ACC112 (cell line): ENCODE results near the gene RAC3.

Experiments
- H2AFZ ChIP-seq: fragments of 200-600 bp; sonication (generic); one replicate; pipeline ENCODE4 v1.6.0; 2017; ENCODE audit warnings: antibody characterized with exemption, low read length; ENCODE audit not compliant: unreplicated experiment
- H3K27ac ChIP-seq: fragments of 200-600 bp; sonication (generic); 2 replicates; pipeline ENCODE4 v1.5.1; 2014; ENCODE audit warnings: low read depth, mild to moderate bottlenecking, antibody characterized with exemption, low read length, moderate library complexity
- H3K27me3 ChIP-seq: fragments of 200-600 bp; sonication (generic); 2 replicates; pipeline ENCODE4 v1.6.1; 2014; ENCODE audit warnings: mild to moderate bottlenecking, antibody characterized with exemption, low read length, moderate library complexity, mixed read lengths; ENCODE audit not compliant: insufficient read depth
- H3K36me3 ChIP-seq: fragments of 200-600 bp; sonication (generic); 2 replicates; pipeline ENCODE4 v1.6.1; 2016; ENCODE audit warnings: mild to moderate bottlenecking, antibody characterized with exemption, low read length, moderate library complexity, mixed read lengths; ENCODE audit not compliant: insufficient read depth
- H3K4me1 ChIP-seq: fragments of 200-600 bp; sonication (generic); one replicate; pipeline ENCODE4 v1.6.1; 2016; ENCODE audit warnings: low read length, mixed read lengths; ENCODE audit not compliant: insufficient read depth, unreplicated experiment, control insufficient read depth
- H3K4me3 ChIP-seq: fragments of 200-600 bp; sonication (generic); 2 replicates; pipeline ENCODE4 v1.5.1; 2014; ENCODE audit warnings: mild to moderate bottlenecking, low read depth, low read length
- H3K79me2 ChIP-seq: fragments of 200-600 bp; sonication (generic); one replicate; pipeline ENCODE4 v1.6.0; 2016; ENCODE audit warnings: low read length; ENCODE audit not compliant: control insufficient read depth, unreplicated experiment, insufficient read depth

The RAC3 gene

GRCh38 chr17:82054351-82055022 lies 23.0 kb downstream of the RAC3 start:
- Histone ChIP-seq H3K36me3 (peaks cover 4% of the 10 kb centered on the region; the same call in 1 of the 2 replicates), H3K4me1 (peaks cover 6% of the 10 kb centered on the region), H3K27ac (no peak overlapping the region), H3K27me3 (no peaks in the 10 kb centered on the region), H3K79me2 (peaks cover 21% of the 10 kb centered on the region), H3K4me3 (no peak overlapping the region), H2AFZ (no peak overlapping the region)

GRCh38 chr17:82055023-82055964 lies 23.8 kb downstream of the RAC3 start:
- Histone ChIP-seq H3K79me2 (peaks cover 21% of the 10 kb centered on the region), H2AFZ (no peak overlapping the region), H3K4me1 (peaks cover 6% of the 10 kb centered on the region), H3K36me3 (peaks cover 4% of the 10 kb centered on the region; the same call in 1 of the 2 replicates), H3K27me3 (no peaks in the 10 kb centered on the region), H3K4me3 (no peak overlapping the region), H3K27ac (no peak overlapping the region)

- H2AFZ ChIP-seq, result no peak overlapping the region
- H3K27me3 ChIP-seq, result no peaks in the 10 kb centered on the region
- H3K36me3 ChIP-seq, result peaks cover 4% of the 10 kb centered on the region; the same call in 1 of the 2 replicates
- H3K79me2 ChIP-seq, result peaks cover 21% of the 10 kb centered on the region
- H3K27ac ChIP-seq, result no peak overlapping the region
- H3K4me1 ChIP-seq, result peaks cover 6% of the 10 kb centered on the region
- H3K4me3 ChIP-seq, result no peak overlapping the region
Measured at GRCh38 chr17:82055965-82056728, 24.7 kb downstream of the RAC3 start.

GRCh38 chr17:82056729-82057621 lies 25.5 kb downstream of the RAC3 start:
- Histone ChIP-seq H3K27ac (no peak overlapping the region), H3K36me3 (peaks cover 4% of the 10 kb centered on the region; the same call in 1 of the 2 replicates)

GRCh38 chr17:82058230-82058854 lies 26.9 kb downstream of the RAC3 start:
- Histone ChIP-seq H3K79me2 (peaks cover 5% of the 10 kb centered on the region), H3K4me1 (peaks cover under 1% of the 10 kb centered on the region), H2AFZ (no peak overlapping the region), H3K4me3 (no peak overlapping the region), H3K27me3 (no peaks in the 10 kb centered on the region), H3K27ac (no peak overlapping the region), H3K36me3 (peaks cover 4% of the 10 kb centered on the region; the same call in 1 of the 2 replicates)

More at GRCh38 chr17:82056729-82057621, 25.5 kb downstream of the RAC3 start:
- Histone ChIP-seq H3K4me3 (no peak overlapping the region), H3K4me1 (peaks cover 6% of the 10 kb centered on the region), H3K27me3 (no peaks in the 10 kb centered on the region), H3K79me2 (peaks cover 19% of the 10 kb centered on the region), H2AFZ (no peak overlapping the region)

- Histone ChIP-seq H3K36me3 (peaks cover 4% of the 10 kb centered on the region; the same call in 1 of the 2 replicates), H3K4me1 (no peaks in the 10 kb centered on the region)
Measured at GRCh38 chr17:82058855-82059249, 27.4 kb downstream of the RAC3 start.

GRCh38 chr17:82059272-82060000 lies 28.0 kb downstream of the RAC3 start:
- Histone ChIP-seq H3K27me3 (no peaks in the 10 kb centered on the region), H3K4me3 (no peak overlapping the region), H3K79me2 (peaks cover 8% of the 10 kb centered on the region), H3K4me1 (peaks cover 3% of the 10 kb centered on the region), H2AFZ (no peak overlapping the region), H3K27ac (no peak overlapping the region), H3K36me3 (peaks cover 4% of the 10 kb centered on the region; the same call in 1 of the 2 replicates)

More at GRCh38 chr17:82058855-82059249, 27.4 kb downstream of the RAC3 start:
- H2AFZ ChIP-seq, result no peak overlapping the region
- no peak overlapping the region for H3K4me3 ChIP-seq
- H3K27me3 ChIP-seq, result no peaks in the 10 kb centered on the region
- no peak overlapping the region for H3K27ac ChIP-seq
- peaks cover 3% of the 10 kb centered on the region for H3K79me2 ChIP-seq

GRCh38 chr17:82060001-82060380 lies 28.5 kb downstream of the RAC3 start:
- Histone ChIP-seq H3K4me1 (peaks cover 6% of the 10 kb centered on the region), H3K27ac (no peak overlapping the region), H3K36me3 (peaks cover 4% of the 10 kb centered on the region; the same call in 1 of the 2 replicates), H3K79me2 (peaks cover 13% of the 10 kb centered on the region), H3K27me3 (no peaks in the 10 kb centered on the region), H2AFZ (no peak overlapping the region), H3K4me3 (no peak overlapping the region)

- H2AFZ ChIP-seq, result no peak overlapping the region
- peaks cover 16% of the 10 kb centered on the region for H3K79me2 ChIP-seq
- H3K27me3 ChIP-seq, result no peaks in the 10 kb centered on the region
- no peak overlapping the region for H3K27ac ChIP-seq
- peaks cover 6% of the 10 kb centered on the region for H3K4me1 ChIP-seq
- peaks cover 4% of the 10 kb centered on the region; the same call in 1 of the 2 replicates for H3K36me3 ChIP-seq
- H3K4me3 ChIP-seq, result no peak overlapping the region
Measured at GRCh38 chr17:82060614-82061013, 29.1 kb downstream of the RAC3 start.
